HEK293T (cell line): ENCODE measurements around the gene IGF2BP2.
A peak's percentile ranks its signal among the peaks of the same experiment; 100 is the strongest.
"Not testable (repeated sequence)": the region's sequence is repeated elsewhere in the genome, so short reads cannot be mapped to it uniquely, and the experiment has no call there.

Experiments used
- CTCF ChIA-PET: fragments of 350-600 bp; formaldehyde crosslinking; extraction: SDS; loops from one replicate; lab custom pipeline; 2021; ENCODE audit warnings: antibody characterized with exemption, inconsistent platforms; lab: Yijun Ruan, JAX
- POLR2A ChIA-PET: fragments of 350-600 bp; formaldehyde crosslinking; extraction: SDS; loops from one replicate; lab custom pipeline; 2020; ENCODE audit warnings: antibody characterized with exemption, inconsistent platforms; lab: Yijun Ruan, JAX
- DNase-seq: peaks from one replicate; pipeline ENCODE4 v3.0.0; 2012; ENCODE audit warnings: mixed read lengths; ENCODE audit errors: extremely low spot score
- ARNT ChIP-seq: fragments of 450-650 bp; IDR thresholded peaks from 2 replicates; pipeline ENCODE4 v1.6.1; 2017; ENCODE audit warnings: mild to moderate bottlenecking
- BHLHE40 ChIP-seq: fragments of 450-650 bp; IDR thresholded peaks from 2 replicates; pipeline ENCODE4 v1.6.1; 2016; ENCODE audit warnings: mild to moderate bottlenecking, moderate library complexity, borderline replicate concordance
- CTBP1 ChIP-seq: fragments of 450-650 bp; IDR thresholded peaks from 2 replicates; pipeline ENCODE4 v1.6.1; 2016; ENCODE audit warnings: borderline replicate concordance
- FOXA1 ChIP-seq: fragments of 450-650 bp; IDR thresholded peaks from 2 replicates; pipeline ENCODE4 v1.6.1; 2016; ENCODE audit warnings: mild to moderate bottlenecking
- FOXK2 ChIP-seq: fragments of 450-650 bp; IDR thresholded peaks from 2 replicates; pipeline ENCODE4 v1.6.1; 2016; ENCODE audit warnings: mild to moderate bottlenecking
- FOXM1 ChIP-seq: fragments of 450-650 bp; IDR thresholded peaks from 2 replicates; pipeline ENCODE4 v1.6.1; 2017; ENCODE audit warnings: mild to moderate bottlenecking, borderline replicate concordance
- HDGF ChIP-seq: fragments of 450-650 bp; IDR thresholded peaks from 2 replicates; pipeline ENCODE4 v1.6.1; 2017; ENCODE audit warnings: antibody characterized with exemption, borderline replicate concordance
- L3MBTL2 ChIP-seq: fragments of 450-650 bp; conservative IDR thresholded peaks from 2 replicates; pipeline ENCODE4 v1.6.1; 2016; ENCODE audit warnings: mild to moderate bottlenecking
- LEF1 ChIP-seq: fragments of 450-650 bp; IDR thresholded peaks from 2 replicates; pipeline ENCODE4 v1.6.1; 2017; ENCODE audit warnings: mild to moderate bottlenecking, borderline replicate concordance
- NFRKB ChIP-seq: fragments of 450-650 bp; IDR thresholded peaks from 2 replicates; pipeline ENCODE4 v1.6.1; 2016; ENCODE audit warnings: mild to moderate bottlenecking, moderate library complexity
- PKNOX1 ChIP-seq: fragments of 450-650 bp; IDR thresholded peaks from 2 replicates; pipeline ENCODE4 v1.6.1; 2016
- SP1 ChIP-seq: fragments of 450-650 bp; IDR thresholded peaks from 2 replicates; pipeline ENCODE4 v1.6.1; 2017
- SUZ12 ChIP-seq: fragments of 450-650 bp; IDR thresholded peaks from 2 replicates; pipeline ENCODE4 v1.6.1; 2016; ENCODE audit warnings: mild to moderate bottlenecking
- TARDBP ChIP-seq: fragments of 450-650 bp; IDR thresholded peaks from 2 replicates; pipeline ENCODE4 v1.6.1; 2016
- ZNF384 ChIP-seq: fragments of 450-650 bp; IDR thresholded peaks from 2 replicates; pipeline ENCODE4 v1.6.1; 2016

The IGF2BP2 gene

GRCh38 chr3:185789891-185790830 lies 34.7 kb downstream of the IGF2BP2 start:
- ChIA-PET POLR2A (no interaction called here), CTCF (interaction anchor here (1.0 kb wide), 1 partner anchor 13 kb away, joined by 3 read pairs; no protein-coding TSS in a partner anchor)
- no peak for TF ChIP-seq ZNF384
- TF ChIP-seq FOXK2 = no peak
- TF ChIP-seq FOXM1 = no peak
- TF ChIP-seq PKNOX1 = no peak
- TF ChIP-seq TARDBP = no peak
- DNase-seq = no peak

- ChIA-PET POLR2A (no interaction called here), CTCF (interaction anchor here (0.7 kb wide), 1 partner anchor 32 kb away, joined by 9 read pairs; no protein-coding TSS in a partner anchor)
- TF ChIP-seq ZNF384 = no peak
- TF ChIP-seq ARNT = no peak
- no peak for TF ChIP-seq SUZ12
- TF ChIP-seq TARDBP = no peak
- no peak for TF ChIP-seq LEF1
- TF ChIP-seq NFRKB = no peak
- TF ChIP-seq CTBP1 = no peak
- no peak for TF ChIP-seq SP1
- no peak for DNase-seq
Measured at GRCh38 chr3:185789134-185789533, 35.7 kb downstream of the IGF2BP2 start.

- TF ChIP-seq FOXA1 = no peak
- 0 out of 2 replicates have a peak, but pooled peaks have one; percentile 18 for TF ChIP-seq ZNF384
- POLR2A ChIA-PET = no interaction called here
- no peak for DNase-seq
- CTCF ChIA-PET = no interaction called here
Measured at GRCh38 chr3:185788292-185788691, 36.5 kb downstream of the IGF2BP2 start.

GRCh38 chr3:185786956-185787877 lies 37.6 kb downstream of the IGF2BP2 start:
- POLR2A ChIA-PET = no interaction called here
- CTCF ChIA-PET = interaction anchor here (0.6 to 1.0 kb wide), 2 partner anchors 19 to 95 kb away, joined by 5 to 6 read pairs; no protein-coding TSS in a partner anchor
- TF ChIP-seq ZNF384 = no peak
- TF ChIP-seq SUZ12 = no peak
- TF ChIP-seq FOXM1 = no peak
- TF ChIP-seq SP1 = no peak
- no peak for TF ChIP-seq L3MBTL2
- no peak for TF ChIP-seq HDGF
- TF ChIP-seq LEF1 = no peak
- no peak for TF ChIP-seq ARNT
- TF ChIP-seq TARDBP = no peak
- TF ChIP-seq BHLHE40 = no peak
- no peak for TF ChIP-seq CTBP1
- DNase-seq = no peak

- POLR2A ChIA-PET = not testable (repeated sequence)
- CTCF ChIA-PET = interaction anchor here (0.6 kb wide), 1 partner anchor 18 kb away, joined by 4 read pairs; no protein-coding TSS in a partner anchor
Measured at GRCh38 chr3:185786258-185786657, 38.6 kb downstream of the IGF2BP2 start.

GRCh38 chr3:185784317-185784716 lies 40.5 kb downstream of the IGF2BP2 start:
- CTCF ChIA-PET = no interaction called here
- DNase-seq = no peak
- POLR2A ChIA-PET = no interaction called here
- TF ChIP-seq NFRKB (no peak), PKNOX1 (no peak), ARNT (no peak)

More at GRCh38 chr3:185786258-185786657, 38.6 kb downstream of the IGF2BP2 start:
- not testable (repeated sequence) for DNase-seq

GRCh38 chr3:185781759-185782158 lies 43.1 kb downstream of the IGF2BP2 start:
- ChIA-PET CTCF (interaction anchor here (2.7 kb wide), 1 partner anchor 13 kb away, joined by 12 read pairs; no protein-coding TSS in a partner anchor), POLR2A (interaction anchor here (0.6 kb wide), 1 partner anchor 66 kb away, joined by 3 read pairs; no protein-coding TSS in a partner anchor)
- TF ChIP-seq L3MBTL2 (no peak), BHLHE40 (no peak), SP1 (no peak), SUZ12 (no peak), TARDBP (no peak)
- DNase-seq = no peak
